ENCODE data around the gene PCGF2. TPM values are rescaled to one million over a fixed set of nuclear protein-coding genes. Genes with fewer than 3 reads are reported as not detected.

The PCGF2 gene
- total and polyA plus RNA-seq, 9 of the 15 experiments (the other 6 are each of a cell fraction or from before 2014, with no cell fraction given), result 1.3 to 33.4 (median 7.0) TPM

DNA sequence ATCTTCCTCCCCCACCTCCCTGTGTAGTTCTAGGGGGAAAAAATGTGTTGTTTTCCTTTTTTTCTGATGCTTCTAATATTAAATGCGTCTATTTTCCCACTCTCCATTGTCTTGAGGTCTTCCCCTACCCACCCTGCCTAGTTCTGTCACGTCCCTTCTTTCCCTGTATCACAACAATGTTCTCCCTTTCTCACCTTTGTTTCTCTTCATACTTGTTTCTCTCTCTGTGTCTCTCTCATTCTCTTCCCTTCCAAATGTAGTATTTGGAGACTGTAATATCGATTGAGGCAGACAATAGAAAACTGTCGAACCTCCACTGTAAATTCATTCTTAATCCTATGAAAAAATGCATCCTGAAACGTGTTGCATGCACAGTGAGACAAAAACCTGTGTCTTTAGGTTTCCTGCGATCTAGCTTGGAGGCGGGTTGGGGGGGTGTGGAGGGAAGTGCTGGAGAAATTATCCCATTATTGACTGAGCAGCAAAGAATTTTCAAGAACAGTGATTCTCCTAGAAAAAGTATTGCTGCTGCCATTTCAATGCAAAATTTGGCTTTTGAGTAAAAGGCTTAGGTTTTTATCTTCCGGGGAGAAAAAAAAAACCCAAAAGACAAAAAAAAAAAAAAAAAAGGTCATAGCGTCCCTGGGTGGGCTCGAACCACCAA, 3.1 kb upstream of the PCGF2 start (continued):
- no peak for TF ChIP-seq CBX1 (IDR thresholded peaks at IDR 0.05; ENCODE audit: low read depth)
- TF ChIP-seq SMARCA5 (IDR thresholded peaks at IDR 0.05), result peak; percentile 58; the same call in 1 of the 2 replicates
- 0 out of 2 replicates have a peak, but pooled peaks have one; percentile 41 for TF ChIP-seq HDGF (IDR thresholded peaks at IDR 0.05)
- TF ChIP-seq FOSL1 (tag; conservative IDR thresholded peaks at IDR 0.05), result 0 out of 2 replicates have a peak, but pooled peaks have one; percentile 6
- TF ChIP-seq POLR3G (IDR thresholded peaks at IDR 0.05; ENCODE audit: extremely low read depth, insufficient read length, insufficient replicate concordance), result no peak
- 0 out of 2 replicates have a peak, but pooled peaks have one; percentile 28 for TF ChIP-seq ZNF175 (CRISPR knock-in tag; IDR thresholded peaks at IDR 0.05; ENCODE audit: low read depth)
- TF ChIP-seq, protein P1, sequence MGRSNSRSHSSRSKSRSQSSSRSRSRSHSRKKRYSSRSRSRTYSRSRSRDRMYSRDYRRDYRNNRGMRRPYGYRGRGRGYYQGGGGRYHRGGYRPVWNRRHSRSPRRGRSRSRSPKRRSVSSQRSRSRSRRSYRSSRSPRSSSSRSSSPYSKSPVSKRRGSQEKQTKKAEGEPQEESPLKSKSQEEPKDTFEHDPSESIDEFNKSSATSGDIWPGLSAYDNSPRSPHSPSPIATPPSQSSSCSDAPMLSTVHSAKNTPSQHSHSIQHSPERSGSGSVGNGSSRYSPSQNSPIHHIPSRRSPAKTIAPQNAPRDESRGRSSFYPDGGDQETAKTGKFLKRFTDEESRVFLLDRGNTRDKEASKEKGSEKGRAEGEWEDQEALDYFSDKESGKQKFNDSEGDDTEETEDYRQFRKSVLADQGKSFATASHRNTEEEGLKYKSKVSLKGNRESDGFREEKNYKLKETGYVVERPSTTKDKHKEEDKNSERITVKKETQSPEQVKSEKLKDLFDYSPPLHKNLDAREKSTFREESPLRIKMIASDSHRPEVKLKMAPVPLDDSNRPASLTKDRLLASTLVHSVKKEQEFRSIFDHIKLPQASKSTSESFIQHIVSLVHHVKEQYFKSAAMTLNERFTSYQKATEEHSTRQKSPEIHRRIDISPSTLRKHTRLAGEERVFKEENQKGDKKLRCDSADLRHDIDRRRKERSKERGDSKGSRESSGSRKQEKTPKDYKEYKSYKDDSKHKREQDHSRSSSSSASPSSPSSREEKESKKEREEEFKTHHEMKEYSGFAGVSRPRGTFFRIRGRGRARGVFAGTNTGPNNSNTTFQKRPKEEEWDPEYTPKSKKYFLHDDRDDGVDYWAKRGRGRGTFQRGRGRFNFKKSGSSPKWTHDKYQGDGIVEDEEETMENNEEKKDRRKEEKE (IDR thresholded peaks at IDR 0.05; ENCODE audit: borderline replicate concordance in 1 of 2, control insufficient read depth in 1 of 2, low read depth in 2 of 2, low read length in 1 of 2), result peak in 1 of 2 experiments; percentile 43; a peak in 1 of 4 replicates
- TF ChIP-seq, protein P2, sequence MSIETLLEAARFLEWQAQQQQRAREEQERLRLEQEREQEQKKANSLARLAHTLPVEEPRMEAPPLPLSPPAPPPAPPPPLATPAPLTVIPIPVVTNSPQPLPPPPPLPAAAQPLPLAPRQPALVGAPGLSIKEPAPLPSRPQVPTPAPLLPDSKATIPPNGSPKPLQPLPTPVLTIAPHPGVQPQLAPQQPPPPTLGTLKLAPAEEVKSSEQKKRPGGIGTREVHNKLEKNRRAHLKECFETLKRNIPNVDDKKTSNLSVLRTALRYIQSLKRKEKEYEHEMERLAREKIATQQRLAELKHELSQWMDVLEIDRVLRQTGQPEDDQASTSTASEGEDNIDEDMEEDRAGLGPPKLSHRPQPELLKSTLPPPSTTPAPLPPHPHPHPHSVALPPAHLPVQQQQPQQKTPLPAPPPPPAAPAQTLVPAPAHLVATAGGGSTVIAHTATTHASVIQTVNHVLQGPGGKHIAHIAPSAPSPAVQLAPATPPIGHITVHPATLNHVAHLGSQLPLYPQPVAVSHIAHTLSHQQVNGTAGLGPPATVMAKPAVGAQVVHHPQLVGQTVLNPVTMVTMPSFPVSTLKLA (conservative IDR thresholded peaks at IDR 0.05), result peak in 1 of 2 experiments; percentile 9; a peak in 1 of 4 replicates
- no peak; the same call in 1 of the 2 replicates for TF ChIP-seq PHB2 (IDR thresholded peaks at IDR 0.05; ENCODE audit: low read depth)
- TF ChIP-seq RBM17 (IDR thresholded peaks at IDR 0.05; ENCODE audit: borderline replicate concordance, low read depth, low read length), result no peak
- TF ChIP-seq, protein P3, sequence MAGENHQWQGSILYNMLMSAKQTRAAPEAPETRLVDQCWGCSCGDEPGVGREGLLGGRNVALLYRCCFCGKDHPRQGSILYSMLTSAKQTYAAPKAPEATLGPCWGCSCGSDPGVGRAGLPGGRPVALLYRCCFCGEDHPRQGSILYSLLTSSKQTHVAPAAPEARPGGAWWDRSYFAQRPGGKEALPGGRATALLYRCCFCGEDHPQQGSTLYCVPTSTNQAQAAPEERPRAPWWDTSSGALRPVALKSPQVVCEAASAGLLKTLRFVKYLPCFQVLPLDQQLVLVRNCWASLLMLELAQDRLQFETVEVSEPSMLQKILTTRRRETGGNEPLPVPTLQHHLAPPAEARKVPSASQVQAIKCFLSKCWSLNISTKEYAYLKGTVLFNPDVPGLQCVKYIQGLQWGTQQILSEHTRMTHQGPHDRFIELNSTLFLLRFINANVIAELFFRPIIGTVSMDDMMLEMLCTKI (IDR thresholded peaks at IDR 0.05; ENCODE audit: partially characterized antibody), result no peak
- no peak for TF ChIP-seq RFX5 (IDR thresholded peaks at IDR 0.05; ENCODE audit: low read depth, low read length)
- TF ChIP-seq NCOA4 (IDR thresholded peaks at IDR 0.05; ENCODE audit: partially characterized antibody), result peak; percentile 68

Data from K562 (cell line).